Stimulated activated CD8-positive, alpha-beta memory T cell treated with anti-CD3 and anti-CD28 coated beads, Interleukin-7, amount 100 ng/mL, for 48 hours (primary cell): ENCODE results near the gene TNPO2.

Experiments
- DNase-seq, 2 donors: peaks; one replicate each; pipeline ENCODE4 v3.0.0-alpha.2; 2020; ENCODE audit warnings: low read depth in 1 of 2; ENCODE audit errors: extremely low read depth in 1 of 2

Gene TNPO2

GRCh38 chr19:12652219-12652618 lies 71.5 kb downstream of the TNPO2 start:
- no peak for DNase-seq

GRCh38 chr19:12649941-12650340 lies 73.8 kb downstream of the TNPO2 start:
- no peak for DNase-seq
